NT2/D1 (cell line): ENCODE measurements around the gene UCK2.

Experiments used
- DNase-seq: peaks from one replicate; pipeline ENCODE4 v3.0.0-alpha.2; 2011; ENCODE audit warnings: low read depth, low spot score
- H3K27me3 ChIP-seq: 2 replicates; pipeline ENCODE4 v1.6.0; 2011; ENCODE audit warnings: mild to moderate bottlenecking; ENCODE audit not compliant: insufficient read length, insufficient read depth
- H3K36me3 ChIP-seq: 2 replicates; pipeline ENCODE4 v1.6.1; 2011; ENCODE audit warnings: mild to moderate bottlenecking, low read length, mixed read lengths; ENCODE audit not compliant: insufficient read depth, insufficient read length
- H3K4me1 ChIP-seq: 2 replicates; pipeline ENCODE4 v1.5.1; 2011; ENCODE audit not compliant: insufficient read depth, insufficient read length
- H3K4me3 ChIP-seq: 2 replicates; pipeline ENCODE4 v1.5.1; 2011; ENCODE audit warnings: low read depth; ENCODE audit not compliant: insufficient read length
- H3K9ac ChIP-seq: 2 replicates; pipeline ENCODE4 v1.6.0; 2011; ENCODE audit warnings: low read depth; ENCODE audit not compliant: insufficient read length
- H3K9me3 ChIP-seq: 2 replicates; pipeline ENCODE4 v1.5.1; 2011; ENCODE audit warnings: mild to moderate bottlenecking, low read length; ENCODE audit not compliant: insufficient read depth
- SUZ12 ChIP-seq: IDR thresholded peaks from 2 replicates; pipeline ENCODE4 v1.6.1; 2011; ENCODE audit not compliant: insufficient read length, insufficient read depth; ENCODE audit errors: extremely low read depth
- YY1 ChIP-seq: IDR thresholded peaks from 2 replicates; pipeline ENCODE4 v1.6.1; 2011; ENCODE audit not compliant: insufficient read length, insufficient read depth
- ZNF274 ChIP-seq: IDR thresholded peaks from 2 replicates; pipeline ENCODE4 v1.6.1; 2011; ENCODE audit warnings: mild to moderate bottlenecking, low read depth, low read length

The UCK2 gene

GRCh38 chr1:165857046-165857801 lies 29.8 kb downstream of the UCK2 start:
- Histone ChIP-seq H3K9me3 (no peaks in the 10 kb centered on the region), H3K36me3 (peaks cover 17% of the 10 kb centered on the region), H3K27me3 (no peaks in the 10 kb centered on the region), H3K9ac (no peak overlapping the region), H3K4me1 (peaks cover 16% of the 10 kb centered on the region), H3K4me3 (no peak overlapping the region)
- peak; percentile 50 for DNase-seq
- TF ChIP-seq ZNF274 (no peak), SUZ12 (no peak)

DNA sequence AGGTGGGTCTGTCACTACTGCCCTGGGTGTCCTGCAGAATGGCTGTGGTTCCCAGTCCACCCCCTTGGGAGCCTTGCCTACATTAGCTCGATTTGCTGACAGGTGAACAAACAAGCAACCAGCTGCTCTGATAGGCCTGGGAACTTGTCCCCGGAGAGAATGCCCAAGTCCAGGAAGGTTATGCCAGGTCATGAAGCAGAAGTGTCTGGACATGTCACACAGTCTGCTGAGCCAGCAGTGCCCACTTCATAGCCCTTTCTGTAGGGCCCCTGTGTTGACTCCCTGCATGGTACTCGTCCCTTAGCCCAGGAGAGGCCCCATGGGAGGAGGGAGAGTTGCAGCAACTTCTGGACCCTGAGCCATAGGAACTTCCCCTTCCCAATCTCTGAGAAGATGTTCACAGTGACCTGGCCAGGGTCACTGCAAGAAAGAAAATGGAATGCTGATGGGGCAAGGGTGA lies 31.0 kb downstream of the UCK2 start:
- H3K4me1 ChIP-seq: peaks cover 16% of the 10 kb centered on the region
- DNase-seq: no peak
- H3K9me3 ChIP-seq: no peaks in the 10 kb centered on the region
- no peak overlapping the region for H3K4me3 ChIP-seq
- TF ChIP-seq ZNF274 (no peak), YY1 (no peak), SUZ12 (no peak)
- H3K36me3 ChIP-seq: peaks cover 15% of the 10 kb centered on the region
- no peak overlapping the region for H3K9ac ChIP-seq
- H3K27me3 ChIP-seq: no peaks in the 10 kb centered on the region

DNA sequence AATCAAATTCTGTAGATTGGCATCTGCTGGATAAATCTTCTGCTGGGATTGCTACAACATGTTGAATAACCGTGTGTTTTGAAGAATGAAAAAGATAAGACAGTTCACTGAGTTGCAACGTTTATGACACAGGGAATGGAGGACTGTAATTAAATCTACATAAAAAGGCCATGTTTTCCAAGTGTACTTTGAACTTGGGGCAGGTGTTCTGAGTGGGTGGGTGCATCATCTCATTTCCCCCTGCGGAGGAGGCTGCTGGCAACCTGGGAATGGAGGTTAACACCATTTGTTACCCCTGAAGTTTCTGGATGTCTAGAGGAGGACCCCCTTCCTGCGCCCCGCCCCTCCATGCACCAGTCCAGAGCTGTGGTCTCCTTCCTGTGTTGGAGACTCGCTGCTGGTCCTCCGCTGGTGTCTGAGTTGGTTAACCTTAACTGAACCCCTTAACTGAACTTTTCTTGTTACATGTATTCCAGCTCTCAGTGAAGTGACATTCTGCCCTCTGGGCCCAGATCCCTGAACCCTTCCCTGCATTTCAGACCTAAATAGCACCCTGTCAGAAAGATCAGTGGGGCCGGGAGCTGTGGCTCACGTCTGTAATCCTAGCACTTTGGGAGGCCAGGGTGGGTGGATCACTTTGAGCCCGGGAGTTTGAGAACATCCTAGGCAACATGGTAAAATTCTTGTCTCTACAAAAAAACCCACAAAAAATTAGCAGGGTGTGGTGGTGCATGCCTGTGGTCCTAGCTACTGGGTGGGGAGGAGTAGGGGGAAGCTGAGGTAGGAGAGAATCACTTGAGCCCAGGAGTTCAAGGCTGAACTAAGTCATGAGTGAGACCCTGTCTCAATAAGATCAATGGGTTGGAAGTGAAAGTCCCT lies 31.8 kb downstream of the UCK2 start:
- Histone ChIP-seq H3K36me3 (peaks cover 15% of the 10 kb centered on the region), H3K27me3 (no peaks in the 10 kb centered on the region), H3K9me3 (no peaks in the 10 kb centered on the region), H3K4me1 (peaks cover 12% of the 10 kb centered on the region), H3K9ac (no peak overlapping the region), H3K4me3 (no peak overlapping the region)
- DNase-seq: no peak
- no peak for TF ChIP-seq SUZ12
- no peak for TF ChIP-seq YY1
- no peak for TF ChIP-seq ZNF274

DNA sequence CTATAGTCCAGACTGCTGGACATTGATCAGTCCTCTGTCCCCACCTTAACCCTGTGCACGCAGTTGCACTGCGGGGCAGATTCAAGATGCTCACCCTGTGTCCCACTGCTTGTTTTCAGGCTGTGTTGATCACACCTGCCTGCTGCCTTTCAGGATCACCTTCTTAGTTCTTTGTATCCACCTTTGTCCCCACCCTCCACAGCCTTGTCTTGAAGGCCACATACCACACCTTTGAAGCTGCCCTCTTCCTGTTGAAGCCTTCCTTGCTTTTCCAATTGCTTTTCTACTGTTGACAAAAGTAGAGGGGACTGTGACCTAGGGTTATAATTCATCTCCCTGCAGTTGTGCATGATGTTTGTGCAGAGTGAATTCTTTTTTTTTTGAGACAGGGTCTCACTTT lies 32.7 kb downstream of the UCK2 start:
- Histone ChIP-seq H3K36me3 (peaks cover 21% of the 10 kb centered on the region), H3K9ac (no peak overlapping the region), H3K4me3 (no peak overlapping the region), H3K9me3 (no peaks in the 10 kb centered on the region), H3K27me3 (no peaks in the 10 kb centered on the region), H3K4me1 (peaks cover 11% of the 10 kb centered on the region)
- TF ChIP-seq ZNF274: no peak
- DNase-seq: no peak

DNA sequence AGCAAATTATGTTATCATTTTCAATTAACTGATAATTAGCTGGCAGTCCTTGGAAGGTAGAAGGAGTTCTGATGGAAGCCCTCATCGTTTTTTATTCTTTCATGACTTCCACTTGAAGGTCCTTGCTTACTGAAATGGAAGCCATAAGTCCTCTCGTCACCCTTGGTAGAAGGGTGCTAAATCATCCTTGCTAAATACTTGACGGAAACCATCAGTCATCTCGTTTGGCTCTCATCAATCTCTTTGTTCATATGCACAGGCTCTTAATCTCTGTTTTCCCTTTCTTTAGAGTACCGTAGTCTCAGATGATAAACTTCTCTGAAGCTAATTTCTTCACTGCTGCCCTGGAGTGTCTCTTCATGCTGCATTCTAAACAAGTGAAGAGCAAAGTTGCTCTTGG lies 34.5 kb downstream of the UCK2 start:
- TF ChIP-seq ZNF274: no peak
- Histone ChIP-seq H3K4me3 (no peak overlapping the region), H3K36me3 (peaks cover 29% of the 10 kb centered on the region), H3K9ac (no peak overlapping the region), H3K4me1 (peaks cover 7% of the 10 kb centered on the region), H3K27me3 (no peaks in the 10 kb centered on the region), H3K9me3 (no peaks in the 10 kb centered on the region)
- no peak for DNase-seq

DNA sequence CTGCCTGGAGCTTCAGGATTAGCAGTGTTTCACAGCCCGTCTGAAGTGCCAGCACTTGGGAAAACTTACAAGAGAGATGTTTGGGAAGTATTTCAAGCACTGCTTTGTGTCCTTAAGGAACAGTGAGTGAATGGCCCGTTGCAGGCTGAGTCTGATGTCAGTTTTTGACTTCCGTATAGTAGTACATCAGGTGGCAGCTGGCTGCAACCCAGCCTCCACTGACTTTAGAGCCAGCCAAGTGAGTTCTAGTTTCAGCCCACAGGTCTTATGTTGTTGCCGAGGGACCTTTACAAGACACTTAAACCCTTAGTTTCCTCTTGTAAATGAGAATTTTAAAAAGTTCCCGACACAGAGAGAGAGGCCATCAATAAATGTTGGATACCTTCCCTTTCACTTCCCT lies 35.0 kb downstream of the UCK2 start:
- no peak overlapping the region for H3K4me3 ChIP-seq
- peaks cover 29% of the 10 kb centered on the region for H3K36me3 ChIP-seq
- H3K9me3 ChIP-seq: no peaks in the 10 kb centered on the region
- H3K4me1 ChIP-seq: peaks cover 4% of the 10 kb centered on the region
- DNase-seq: no peak
- no peak overlapping the region for H3K9ac ChIP-seq
- H3K27me3 ChIP-seq: no peaks in the 10 kb centered on the region
- TF ChIP-seq YY1 (no peak), SUZ12 (no peak), ZNF274 (no peak)

- Histone ChIP-seq H3K36me3 (peaks cover 29% of the 10 kb centered on the region), H3K27me3 (no peaks in the 10 kb centered on the region), H3K9ac (no peak overlapping the region), H3K4me1 (peaks cover 3% of the 10 kb centered on the region), H3K9me3 (no peaks in the 10 kb centered on the region), H3K4me3 (no peak overlapping the region)
- no peak for DNase-seq
- TF ChIP-seq SUZ12: no peak
- TF ChIP-seq YY1: no peak
- no peak for TF ChIP-seq ZNF274
Observed at GRCh38 chr1:165863346-165863745, 35.9 kb downstream of the UCK2 start.
